Daoy (cell line): Measurements from ENCODE around the gene RNF213. TPM values are rescaled to one million over a fixed set of nuclear protein-coding genes. Genes with fewer than 3 reads are reported as not detected.

Experiments
- DNase-seq: peaks from one replicate; pipeline ENCODE4 v3.0.0-alpha.2; 2015; ENCODE audit warnings: low read depth
- total RNA-seq: library from RNA; depleted of rRNA; stranded (reverse); fragments of >200 nt; shearing (Covaris generic); gene quantifications from 2 replicates; pipeline ENCODE4 v1.2.3, GENCODE V29; 2014

Gene RNF213
- total RNA-seq, 1 experiment from 2014 or later, result 19.0 TPM

DNA sequence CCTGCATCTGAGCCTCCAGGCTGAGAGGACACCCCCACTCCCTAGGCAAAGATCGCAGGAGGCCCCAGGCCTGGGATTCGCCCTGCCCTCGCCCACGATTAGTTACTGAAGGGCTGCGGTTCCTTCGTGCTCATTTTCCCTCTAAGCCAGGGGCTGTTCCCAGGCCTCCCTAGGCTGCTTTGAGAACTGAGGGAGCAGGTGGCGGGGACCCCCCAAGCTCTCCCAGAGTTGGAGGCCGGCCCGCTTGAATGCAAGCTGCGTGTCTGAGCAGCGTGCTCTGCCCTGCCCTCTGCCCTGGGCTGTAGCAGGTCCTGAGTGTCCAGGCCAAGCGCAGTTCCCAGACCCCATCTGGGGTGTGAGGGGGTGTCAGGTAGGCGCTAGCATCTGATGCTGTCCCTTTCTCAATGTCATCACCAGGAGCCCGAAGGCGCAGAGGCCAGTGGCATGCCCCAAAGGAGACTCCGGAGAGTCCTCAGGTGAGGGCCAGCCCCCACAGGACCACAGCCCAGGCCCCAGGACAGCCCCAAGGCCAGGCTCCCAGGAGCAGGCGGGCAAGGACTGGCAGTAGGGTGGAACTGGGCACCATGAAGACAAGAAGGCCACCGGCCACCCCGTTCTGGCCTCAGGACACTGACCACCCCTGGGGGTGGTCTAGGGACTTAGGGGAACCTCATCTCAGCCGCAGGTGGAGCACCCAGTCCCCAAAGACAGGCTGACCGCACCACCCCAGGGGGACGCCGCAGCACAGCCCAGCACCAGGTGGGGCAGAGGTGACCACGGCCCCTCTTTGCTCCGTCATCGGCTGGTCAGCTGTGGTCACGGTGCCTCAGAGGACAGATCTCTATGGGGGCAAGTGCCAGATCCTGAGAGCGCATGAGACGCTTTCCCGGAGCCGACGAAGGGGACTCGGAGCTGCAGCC, 169.0 kb downstream of the RNF213 start:
- DNase-seq, result no peak

GRCh38 chr17:80430446-80431245, 170.0 kb downstream of the RNF213 start:
- DNase-seq, result no peak

DNA sequence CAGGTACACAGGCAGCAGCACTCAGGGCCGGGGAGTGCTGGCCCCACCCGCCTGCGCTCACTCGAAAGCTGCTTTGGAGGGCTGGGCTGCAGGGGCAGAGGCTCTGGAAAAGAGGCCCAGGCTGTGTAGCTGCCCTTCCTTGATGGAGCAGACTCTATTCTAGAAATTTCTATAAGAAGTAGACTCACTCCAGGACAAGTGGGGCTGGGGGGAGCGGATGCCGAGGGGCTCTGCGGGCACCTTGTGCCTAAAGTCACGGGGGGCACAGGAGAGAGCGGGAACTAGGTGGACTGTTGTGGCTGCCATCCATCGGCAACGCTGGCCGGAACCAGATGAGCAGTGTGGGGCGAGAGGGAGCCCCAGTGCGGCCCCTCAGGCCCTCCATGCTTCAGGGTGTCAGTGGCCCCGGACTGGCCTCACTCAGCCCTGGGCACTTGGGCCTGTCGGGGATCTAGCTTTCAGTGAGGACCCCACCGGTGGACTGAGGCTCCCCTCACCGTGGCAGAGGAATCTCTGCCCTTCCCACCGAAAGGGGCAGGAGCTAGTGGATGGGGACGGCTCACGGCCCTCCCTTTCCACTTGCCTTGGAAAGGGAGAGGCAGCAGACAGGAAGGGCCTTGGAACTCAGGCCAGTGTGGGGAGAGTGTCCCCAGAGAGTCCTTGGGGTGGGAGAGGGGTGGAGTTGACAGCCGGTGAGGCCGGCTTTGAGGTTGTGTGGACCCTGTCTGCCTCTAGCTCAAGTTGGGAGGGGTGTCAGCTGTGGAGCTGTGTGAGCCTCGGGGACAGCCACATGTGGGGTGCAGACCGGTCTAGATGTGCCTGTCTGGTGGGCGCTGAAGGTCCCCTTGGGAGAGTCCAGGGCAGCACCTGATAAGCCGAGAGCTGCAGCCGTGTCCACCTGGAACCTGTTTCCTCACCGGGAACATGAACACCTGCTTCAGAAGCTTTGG, 170.9 kb downstream of the RNF213 start:
- no peak for DNase-seq

- DNase-seq, result no peak
Observed at GRCh38 chr17:80432350-80432955, 171.8 kb downstream of the RNF213 start.

DNA sequence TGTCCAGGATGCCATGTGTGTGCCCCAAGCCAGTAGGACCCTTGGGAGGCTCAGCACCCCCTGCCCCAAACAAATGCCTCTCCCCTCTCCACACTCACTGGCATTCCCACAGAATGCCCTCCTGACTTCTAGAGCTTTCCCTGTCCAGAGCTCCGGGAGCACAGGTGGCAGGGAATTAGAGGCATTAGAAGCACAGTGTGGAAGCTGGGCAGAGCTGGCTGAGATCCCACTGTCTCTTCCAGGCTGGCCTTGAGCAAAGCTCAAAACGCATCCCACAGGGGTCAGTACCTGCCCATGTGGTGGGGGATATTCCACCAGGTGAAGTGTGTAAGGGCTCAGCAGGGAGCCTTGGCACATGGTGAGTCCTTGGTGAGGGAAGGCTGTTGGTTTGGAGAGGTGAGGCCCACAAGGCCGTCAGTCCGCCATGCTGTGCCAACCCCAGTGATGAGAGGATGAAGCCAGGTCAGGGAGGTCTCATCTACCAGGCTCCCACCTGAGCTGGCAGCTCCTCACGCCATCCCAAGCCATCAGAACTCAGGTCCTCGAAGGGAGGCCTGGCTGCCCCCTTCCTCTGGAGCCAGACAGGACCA, 172.4 kb downstream of the RNF213 start:
- no peak for DNase-seq

DNA sequence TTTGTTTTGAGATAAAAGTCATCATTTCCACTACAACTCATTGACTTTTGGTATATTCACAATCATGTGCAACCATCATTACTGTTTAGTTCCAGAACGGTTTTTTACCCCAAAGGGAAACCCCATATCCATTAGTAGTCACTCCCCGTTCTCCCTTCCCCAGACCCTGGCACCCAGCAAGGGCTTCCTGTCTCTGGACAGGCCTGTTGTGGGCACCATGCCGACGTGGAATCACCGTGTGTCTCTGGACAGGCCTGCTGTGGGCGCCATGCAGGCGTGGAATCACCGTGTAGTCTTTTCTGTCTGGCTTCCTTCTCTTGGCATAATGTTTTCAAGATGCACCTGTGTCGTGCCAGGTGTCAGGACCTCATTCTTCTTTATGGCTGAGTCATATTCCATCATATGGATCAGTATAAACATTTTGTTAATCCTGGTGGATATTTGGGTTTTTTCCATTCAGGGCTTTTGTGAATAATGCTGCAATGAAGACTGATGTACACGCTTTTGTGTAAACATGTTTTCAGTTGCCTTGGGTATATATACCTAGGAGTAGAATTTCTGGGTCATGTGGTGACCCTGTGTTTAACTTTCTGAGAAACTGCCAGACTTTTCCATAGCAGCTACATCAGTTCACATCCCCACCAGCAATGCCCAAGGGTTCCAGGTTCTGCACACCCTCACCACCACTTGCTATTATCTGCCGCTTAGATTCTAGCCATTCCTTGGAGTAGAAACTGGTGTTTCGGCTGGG, 173.4 kb downstream of the RNF213 start:
- DNase-seq, result no peak

DNA sequence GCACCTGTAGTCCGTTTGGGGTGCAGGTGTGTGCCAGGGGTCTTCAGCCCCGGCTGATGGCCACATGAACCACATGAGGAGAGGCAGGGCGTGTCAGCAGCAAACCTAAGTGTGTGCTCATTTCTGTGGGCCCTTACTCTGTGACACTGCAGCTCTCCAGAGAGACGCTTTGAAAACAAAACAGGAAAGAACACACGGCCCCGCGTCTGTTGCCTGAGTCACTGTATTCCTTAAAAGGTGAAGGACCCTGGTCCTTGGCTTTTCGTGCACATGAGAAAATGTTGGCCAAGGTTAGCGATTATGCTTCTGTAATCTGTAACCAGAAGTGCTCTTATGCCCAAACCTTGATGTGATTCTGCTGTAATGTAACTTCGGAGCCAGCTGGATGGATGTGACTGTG, 176.9 kb downstream of the RNF213 start:
- no peak for DNase-seq

- no peak for DNase-seq
Observed at GRCh38 chr17:80438806-80439205, 178.2 kb downstream of the RNF213 start.

DNA sequence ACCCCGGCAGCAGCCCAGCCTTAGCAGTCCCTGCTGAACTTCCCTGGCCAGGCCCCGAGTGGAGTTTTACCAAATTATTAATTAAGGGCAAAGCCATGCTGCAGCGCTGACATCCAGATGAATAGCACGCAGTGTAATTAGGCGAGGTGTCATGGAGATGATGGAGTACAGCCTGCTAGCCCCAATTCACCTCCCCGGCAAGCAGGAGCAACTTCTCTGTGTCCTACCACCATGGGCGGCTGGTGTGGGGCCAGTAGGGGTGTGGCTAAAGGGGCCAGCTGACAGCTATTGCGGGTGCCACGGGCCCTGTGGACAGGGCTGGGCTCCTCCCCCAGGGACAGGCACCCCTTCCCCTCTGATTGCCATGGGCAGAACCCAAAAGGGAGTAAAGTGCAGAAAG, 178.8 kb downstream of the RNF213 start:
- no peak for DNase-seq

DNA sequence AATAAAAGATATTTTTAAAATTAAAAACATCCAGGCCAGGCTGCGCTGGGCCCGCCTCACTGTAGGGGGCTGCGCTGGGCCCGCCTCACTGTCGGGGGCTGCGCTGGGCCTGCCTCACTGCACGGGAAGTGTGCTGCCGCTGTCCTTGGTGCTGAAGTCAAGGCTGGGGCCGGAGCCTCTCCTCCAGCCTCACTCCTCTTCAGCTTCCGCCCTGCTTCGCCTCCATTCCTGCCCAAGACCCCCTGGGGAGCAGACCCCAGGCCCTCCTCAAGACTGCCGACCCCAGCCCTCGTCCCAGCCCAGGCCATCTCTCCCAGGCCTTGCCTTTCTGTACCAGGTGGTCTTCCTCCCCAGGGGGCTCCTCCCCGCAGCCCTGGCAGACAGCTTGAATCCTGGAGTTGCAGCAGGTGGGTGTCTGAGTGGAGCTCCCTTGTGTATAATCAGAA, 180.5 kb downstream of the RNF213 start:
- peak; percentile 62 for DNase-seq

DNA sequence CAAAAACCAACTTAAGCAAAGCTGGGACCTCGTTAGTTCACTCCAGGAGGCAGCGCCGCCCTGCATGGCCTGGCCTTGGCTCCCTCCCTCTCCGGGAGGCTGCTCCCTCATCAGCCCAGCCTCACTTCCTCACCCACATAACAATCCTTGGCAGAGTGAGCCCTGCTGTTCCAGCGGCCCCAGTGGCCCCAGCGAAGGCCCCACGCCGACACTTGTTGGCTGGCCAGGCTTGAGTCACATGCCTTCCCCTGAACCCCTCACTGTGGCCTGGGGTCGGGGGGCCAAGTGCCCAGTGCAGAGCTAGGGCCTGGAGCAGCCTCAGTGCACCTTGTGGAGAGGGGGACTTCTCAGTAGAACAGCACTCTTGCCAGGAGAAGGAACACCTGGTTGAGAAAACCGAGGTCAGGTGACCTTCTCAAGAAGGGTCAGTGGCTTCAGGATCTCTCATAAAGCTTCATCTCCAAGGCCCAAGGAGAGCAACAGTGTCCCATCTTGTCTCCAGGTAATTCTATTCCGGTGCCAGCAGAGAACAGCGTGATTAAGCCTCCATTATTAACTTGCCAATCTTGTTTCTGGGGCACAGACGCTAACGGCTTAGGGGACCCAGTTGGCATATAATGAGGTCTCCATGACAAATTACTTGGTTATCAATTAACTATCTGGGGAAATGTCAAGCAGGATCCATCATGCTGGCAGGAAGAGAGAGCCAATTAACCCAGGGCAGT, 181.1 kb downstream of the RNF213 start:
- no peak for DNase-seq

- no peak for DNase-seq
Observed at GRCh38 chr17:80442323-80442659, 181.6 kb downstream of the RNF213 start.

- no peak for DNase-seq
Observed at GRCh38 chr17:80442764-80443163, 182.1 kb downstream of the RNF213 start.

DNA sequence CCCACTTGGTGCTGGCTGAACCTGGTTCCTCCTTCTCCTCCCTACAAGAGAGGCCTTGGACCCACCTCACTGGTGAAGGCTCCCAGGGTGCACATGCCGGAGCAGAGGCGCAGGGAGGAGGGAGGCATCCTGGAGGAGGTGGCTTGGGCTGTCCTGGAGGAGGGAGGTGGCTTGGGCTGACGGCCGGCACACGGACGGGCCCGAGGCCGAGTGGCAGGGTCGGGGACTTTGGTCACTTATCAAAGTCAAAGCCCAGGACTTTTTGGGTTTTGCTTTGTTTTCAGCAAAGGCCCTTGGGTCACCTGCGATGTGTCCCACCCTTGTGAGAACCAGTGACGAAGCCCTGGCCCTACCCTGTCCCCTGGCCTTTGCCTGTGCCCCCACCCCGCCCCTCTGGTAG, 182.8 kb downstream of the RNF213 start:
- no peak for DNase-seq

GRCh38 chr17:80443916-80444643, 183.4 kb downstream of the RNF213 start:
- DNase-seq, result no peak

GRCh38 chr17:80444644-80444979, 184.0 kb downstream of the RNF213 start:
- DNase-seq, result no peak

GRCh38 chr17:80445007-80445725, 184.5 kb downstream of the RNF213 start:
- DNase-seq, result no peak

- DNase-seq, result no peak
Observed at GRCh38 chr17:80445726-80446110, 185.1 kb downstream of the RNF213 start.
